Ascending aorta (tissue), 2 donors: Measurements from ENCODE around the gene ZNF462. TPM values are rescaled to one million over a fixed set of nuclear protein-coding genes. Genes with fewer than 3 reads are reported as not detected.

Experiments
- DNase-seq, 2 donors: peaks; one replicate each; pipeline ENCODE4 v3.0.0-alpha.2; 2019; ENCODE audit warnings: low spot score in 2 of 2
- H3K27ac ChIP-seq, 2 donors: fragments of 200-600 bp; sonication (generic); one replicate each; pipeline ENCODE4 v1.5.1; 2016 to 2017; ENCODE audit warnings: mild to moderate bottlenecking in 1 of 2
- H3K27me3 ChIP-seq: fragments of 200-600 bp; sonication (generic); one replicate; pipeline ENCODE4 v1.5.1; 2017
- H3K36me3 ChIP-seq, 2 donors: fragments of 200-600 bp; sonication (generic); one replicate each; pipeline ENCODE4 v1.5.1; 2016
- H3K4me1 ChIP-seq, 2 donors: fragments of 200-600 bp; sonication (generic); one replicate each; pipeline ENCODE4 v1.5.1; 2016 to 2017; ENCODE audit warnings: mild to moderate bottlenecking in 1 of 2
- H3K4me3 ChIP-seq, 2 donors: fragments of 200-600 bp; sonication (generic); one replicate each; pipeline ENCODE4 v1.5.1; 2016 to 2017; ENCODE audit warnings: mild to moderate bottlenecking in 1 of 2
- H3K9me3 ChIP-seq, 2 donors: fragments of 200-600 bp; sonication (generic); one replicate each; pipeline ENCODE4 v1.5.1; 2016
- CTCF ChIP-seq, 3 experiments: fragments of 200-600 bp in 2 of 3; fragments of 450-650 bp in 1 of 3; sonication (generic) in 2 of 3; IDR thresholded peaks; one replicate each; pipeline ENCODE4 v1.5.1; 2016 to 2019; ENCODE audit warnings: antibody characterized with exemption in 3 of 3, mild to moderate bottlenecking in 1 of 3, moderate library complexity in 1 of 3
- intact Hi-C: fragments of 100-400 bp; cut with DNase I; formaldehyde crosslinking; loops from one replicate; pipeline ENCODE4 v1.15.1; 2023
- total RNA-seq: library from RNA; depleted of rRNA; stranded (reverse); fragments of >200 nt; gene quantifications from one replicate; pipeline ENCODE4 v1.1.0, GENCODE V29; 2016

The ZNF462 gene
- total RNA-seq, 1 donor from 2014 or later, result 8.8 TPM

- intact Hi-C loops, result no loop called here
- H3K4me1 ChIP-seq, result no peaks in the 10 kb centered on the region
- H3K27ac ChIP-seq, result no peak overlapping the region
- H3K9me3 ChIP-seq, result no peaks in the 10 kb centered on the region
- DNase-seq, result no peak
- no peaks in the 10 kb centered on the region for H3K27me3 ChIP-seq
- H3K4me3 ChIP-seq, result no peak overlapping the region
- no peak for TF ChIP-seq CTCF (IDR thresholded peaks at IDR 0.05)
- peaks cover 0 to 27% of the 10 kb centered on the region in 2 donors for H3K36me3 ChIP-seq
Observed at GRCh38 chr9:106932675-106933074, 69.7 kb downstream of the ZNF462 start.

GRCh38 chr9:106933470-106933869, 70.5 kb downstream of the ZNF462 start:
- Histone ChIP-seq H3K27me3 (no peaks in the 10 kb centered on the region), H3K9me3 (no peaks in the 10 kb centered on the region), H3K4me3 (no peak overlapping the region), H3K27ac (no peak overlapping the region), H3K36me3 (peaks cover 0 to 25% of the 10 kb centered on the region in 2 donors), H3K4me1 (no peaks in the 10 kb centered on the region)
- intact Hi-C loops, result no loop called here
- TF ChIP-seq CTCF (IDR thresholded peaks at IDR 0.05), result no peak
- DNase-seq, result no peak

GRCh38 chr9:106934442-106935238, 71.7 kb downstream of the ZNF462 start:
- intact Hi-C loops, result no loop called here
- DNase-seq, result no peak
- Histone ChIP-seq H3K4me3 (no peak overlapping the region), H3K27ac (no peak overlapping the region), H3K9me3 (no peaks in the 10 kb centered on the region), H3K27me3 (no peaks in the 10 kb centered on the region), H3K4me1 (no peaks in the 10 kb centered on the region), H3K36me3 (peaks cover 0 to 31% of the 10 kb centered on the region in 2 donors)
- TF ChIP-seq CTCF (IDR thresholded peaks at IDR 0.05), result no peak

- DNase-seq, result no peak
- TF ChIP-seq CTCF (IDR thresholded peaks at IDR 0.05), result no peak
Observed at GRCh38 chr9:106936680-106937079, 73.7 kb downstream of the ZNF462 start.

GRCh38 chr9:106941916-106942315, 79.0 kb downstream of the ZNF462 start:
- no peak for DNase-seq
- Histone ChIP-seq H3K9me3 (no peaks in the 10 kb centered on the region), H3K4me1 (no peaks in the 10 kb centered on the region), H3K4me3 (no peak overlapping the region), H3K27me3 (no peaks in the 10 kb centered on the region), H3K36me3 (peaks cover 0 to 24% of the 10 kb centered on the region in 2 donors), H3K27ac (no peak overlapping the region)
- TF ChIP-seq CTCF (IDR thresholded peaks at IDR 0.05), result no peak
- intact Hi-C loops, result no loop called here

More at GRCh38 chr9:106936680-106937079, 73.7 kb downstream of the ZNF462 start:
- intact Hi-C loops, result no loop called here
- no peaks in the 10 kb centered on the region for H3K9me3 ChIP-seq
- no peaks in the 10 kb centered on the region for H3K4me1 ChIP-seq
- H3K36me3 ChIP-seq, result peaks cover 0 to 36% of the 10 kb centered on the region in 2 donors
- H3K4me3 ChIP-seq, result no peak overlapping the region
- H3K27ac ChIP-seq, result no peak overlapping the region
- no peaks in the 10 kb centered on the region for H3K27me3 ChIP-seq
